ENCODE measurements around the gene VPS54. TPM values are rescaled to one million over a fixed set of nuclear protein-coding genes. Genes with fewer than 3 reads are reported as not detected.
A peak's percentile ranks its signal among the peaks of the same experiment; 100 is the strongest.

VPS54 gene
- total RNA-seq, 6 donors from 2014 or later = 10.3 to 43.7 (median 21.7) TPM

GRCh38 chr2:63842149-63843061 lies 176.8 kb downstream of the VPS54 start:
- WGBS, 2 donors = 3 to 5% methylated on average over 24 of the region's 24 CpGs
- peak in 1 of 2 donors; percentile 66 for DNase-seq
- no peaks in the 10 kb centered on the region for H3K36me3 ChIP-seq
- no peaks in the 10 kb centered on the region for H3K27me3 ChIP-seq
- peak in 1 of 2 donors; percentile 40 for ATAC-seq (ENCODE audit: low FRiP score in 2 of 2)
- peak; percentile 27 to 72 for TF ChIP-seq POLR2AphosphoS5 (IDR thresholded peaks at IDR 0.05)
- peak in 3 of 4 donors; percentile 34 to 62 (median 44) for TF ChIP-seq POLR2A (IDR thresholded peaks at IDR 0.05)
- TF ChIP-seq EP300 (IDR thresholded peaks at IDR 0.05) = no peak
- no peaks in the 10 kb centered on the region for H3K9me3 ChIP-seq
- peak overlapping the region; percentile 66 to 89 (median 80) for H3K4me3 ChIP-seq
- peaks cover 30 to 44% (median 40%) of the 10 kb centered on the region in 4 donors for H3K4me1 ChIP-seq
- peak overlapping the region; percentile 97 to 100 (median 98) for H3K27ac ChIP-seq

Small RNAs within 50 kb of the gene (small RNA-seq; reads per million reads assigned to genes)
- gene RF01293 = 0 reads per million in 4 donors

Other genes starting within 250 kb of the VPS54 start
- 100 to 1,000 TPM in 5 of 6 donors, 10 to 100 TPM in 1; 99.3 to 162 (median 115) TPM for gene UGP2, start 177.5 kb downstream of the VPS54 start, total RNA-seq
- gene PELI1, start 125.0 kb upstream of the VPS54 start, total RNA-seq = 10 to 100 TPM; 18.5 to 57.3 (median 36.2) TPM